HG03457 (cell line): ENCODE data around the gene MEIS3.

Experiments
- ATAC-seq: cut with Tn5 transposase; IDR thresholded peaks from one replicate; pipeline ENCODE4 v1.9.1; 2021; ENCODE audit warnings: moderate number of reproducible peaks; ENCODE audit not compliant: unreplicated experiment

The MEIS3 gene

DNA sequence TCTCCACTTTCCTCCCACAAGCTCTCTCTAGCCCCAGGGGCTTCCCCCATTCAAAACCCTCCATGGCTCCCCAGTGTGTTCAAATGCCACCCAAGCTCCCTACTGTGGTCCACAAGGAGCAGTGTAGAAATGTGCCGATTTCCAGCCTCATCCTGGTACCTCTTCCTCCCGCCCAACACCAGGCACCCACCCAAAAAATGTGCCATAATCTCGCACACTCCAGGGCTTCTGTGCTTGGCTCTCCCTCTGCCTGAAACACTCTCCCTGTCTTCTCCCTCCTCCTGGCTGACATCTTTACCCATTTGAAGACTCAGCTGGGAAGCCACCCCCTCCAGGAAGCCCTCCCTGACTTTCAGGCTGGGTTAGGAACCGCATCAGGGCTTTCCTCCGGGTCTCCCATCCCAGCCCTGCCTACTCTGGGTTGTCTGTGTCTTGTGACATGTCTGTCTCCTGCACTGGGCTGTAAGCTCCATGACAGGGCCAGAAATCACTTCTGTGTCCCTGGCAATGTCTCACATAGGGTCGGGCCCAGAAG is 16.6 kb upstream of the MEIS3 start:
- ATAC-seq: no peak

DNA sequence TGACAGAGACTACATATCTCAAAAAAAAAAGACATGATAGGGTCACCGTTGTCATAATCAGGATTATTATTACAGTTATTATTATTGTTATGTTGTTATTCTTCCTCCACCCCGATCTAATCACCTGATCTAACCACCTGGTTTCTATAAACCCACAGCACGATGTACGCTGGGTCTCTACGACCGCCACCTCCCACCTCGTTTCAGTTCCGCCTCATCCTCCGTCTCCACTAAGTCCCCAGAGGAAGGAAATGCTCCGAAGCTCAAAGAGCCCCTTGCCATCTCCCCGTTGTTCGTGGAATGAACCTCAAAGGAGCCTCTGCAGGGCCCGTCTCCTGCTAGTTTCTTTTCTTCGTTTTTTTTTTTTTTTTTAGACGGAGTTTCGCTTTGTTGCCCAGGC is 15.9 kb upstream of the MEIS3 start:
- no peak for ATAC-seq

DNA sequence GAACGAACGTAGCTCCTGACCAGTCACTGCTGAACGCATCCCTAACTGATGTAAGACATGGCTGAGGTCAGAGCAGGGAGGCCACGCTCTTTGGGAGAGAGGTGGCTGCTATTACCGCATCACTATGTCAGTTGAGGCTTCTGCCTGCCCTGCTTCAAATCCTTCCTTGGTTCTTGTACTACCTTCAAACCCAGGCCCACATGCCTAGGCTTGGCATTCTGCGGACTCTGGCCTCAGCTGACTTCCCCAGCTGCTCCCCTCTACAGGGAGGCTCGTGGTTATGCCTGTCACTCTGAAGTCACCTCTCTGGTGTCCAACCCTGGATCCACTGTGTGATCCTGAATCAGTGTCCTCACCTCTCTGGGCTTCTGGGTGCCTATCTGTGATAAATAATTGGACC is 14.8 kb upstream of the MEIS3 start:
- ATAC-seq: no peak

DNA sequence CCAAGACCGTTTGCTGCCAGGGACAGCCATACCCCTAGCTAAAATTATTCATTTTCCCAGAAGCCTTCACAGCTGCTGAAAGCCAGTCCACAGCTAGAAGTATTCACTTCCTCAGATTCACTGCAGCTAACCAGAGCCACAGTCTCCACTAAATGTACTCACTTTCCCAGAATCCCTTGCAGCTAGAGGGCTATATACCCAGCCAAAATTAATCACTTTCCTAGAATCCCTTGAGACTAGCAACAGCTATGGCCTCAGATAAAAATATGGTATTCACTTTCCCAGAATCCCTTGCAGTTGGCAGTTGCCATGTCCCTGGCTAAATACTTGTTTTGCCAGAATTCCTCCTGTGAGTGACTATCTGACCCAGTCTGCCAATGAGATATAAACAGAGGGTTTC is 13.8 kb upstream of the MEIS3 start:
- no peak for ATAC-seq

- no peak for ATAC-seq
These were observed 13.2 kb upstream of the MEIS3 start for GRCh38 chr19:47432499-47432898.

- ATAC-seq: no peak
These were observed 12.8 kb upstream of the MEIS3 start for GRCh38 chr19:47432091-47432490.

GRCh38 chr19:47430041-47430802 is 10.9 kb upstream of the MEIS3 start:
- ATAC-seq: no peak

DNA sequence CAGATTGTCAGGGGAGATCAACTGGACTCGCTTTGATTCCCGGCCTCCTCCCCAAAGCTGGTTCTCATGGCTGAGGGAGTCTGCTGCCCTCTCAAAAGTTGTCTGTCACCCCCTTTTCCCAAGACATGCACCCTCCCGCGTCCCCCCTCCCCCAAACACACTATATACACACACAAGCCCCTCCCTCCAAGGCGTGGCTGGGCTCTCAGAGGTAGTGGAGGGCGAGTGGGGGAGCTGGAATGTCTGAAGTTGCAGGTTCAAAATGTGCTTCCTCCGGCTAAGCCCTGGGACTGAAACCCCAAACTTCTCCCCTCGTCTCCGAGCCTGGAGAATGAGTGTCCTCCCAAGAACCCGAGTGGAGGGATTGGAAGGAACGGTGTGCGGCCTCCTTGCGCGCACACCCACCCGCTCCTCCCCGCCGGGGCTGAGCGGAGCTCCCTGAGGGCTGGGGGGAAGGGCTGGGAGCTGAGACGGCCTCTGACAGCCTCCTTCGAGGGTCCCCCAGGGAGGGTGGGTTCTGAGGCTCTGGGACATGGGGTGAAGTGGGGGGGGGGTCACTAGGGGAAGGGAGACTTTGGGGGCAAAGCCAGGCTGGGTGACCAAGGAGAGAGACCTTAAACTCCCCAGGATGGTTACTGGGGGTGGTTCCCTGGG is 9.9 kb upstream of the MEIS3 start:
- no peak for ATAC-seq

GRCh38 chr19:47428177-47428894 is 9.0 kb upstream of the MEIS3 start:
- ATAC-seq: no peak

GRCh38 chr19:47427241-47428176 is 8.2 kb upstream of the MEIS3 start:
- ATAC-seq: no peak

DNA sequence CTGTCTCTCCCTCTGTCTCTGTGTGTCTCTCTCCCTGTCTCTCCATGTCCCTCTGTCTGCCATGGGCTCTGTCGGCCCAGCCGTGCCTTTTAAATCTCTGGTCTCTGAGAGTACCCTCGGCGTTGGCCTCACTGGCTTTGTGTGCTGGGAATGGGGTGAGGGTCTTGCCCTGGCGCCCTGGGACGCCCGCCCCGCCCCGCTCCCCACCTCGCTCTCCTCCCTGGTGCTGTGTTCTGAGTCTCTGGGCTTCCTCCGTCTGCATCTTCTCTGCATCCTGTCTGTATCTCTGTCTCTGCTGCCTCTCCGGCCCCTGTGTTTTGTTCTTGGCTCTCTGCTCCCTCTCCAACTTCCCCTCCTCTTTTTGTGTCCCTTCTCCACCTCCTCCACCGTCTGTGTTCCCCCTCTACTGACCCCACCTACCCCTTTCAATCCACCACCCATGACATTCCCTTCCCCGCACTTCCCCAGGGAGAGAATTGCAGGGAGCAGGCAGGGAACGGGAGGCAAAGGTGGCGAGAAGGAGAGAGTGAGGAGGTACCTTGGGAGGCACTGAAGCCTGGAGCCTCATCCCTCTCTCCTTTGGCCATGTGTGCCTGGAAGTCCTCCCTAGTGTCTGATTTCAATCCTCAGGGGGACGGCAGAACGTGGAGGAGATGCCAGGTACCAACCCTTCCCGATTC is 4.0 kb upstream of the MEIS3 start:
- no peak for ATAC-seq

DNA sequence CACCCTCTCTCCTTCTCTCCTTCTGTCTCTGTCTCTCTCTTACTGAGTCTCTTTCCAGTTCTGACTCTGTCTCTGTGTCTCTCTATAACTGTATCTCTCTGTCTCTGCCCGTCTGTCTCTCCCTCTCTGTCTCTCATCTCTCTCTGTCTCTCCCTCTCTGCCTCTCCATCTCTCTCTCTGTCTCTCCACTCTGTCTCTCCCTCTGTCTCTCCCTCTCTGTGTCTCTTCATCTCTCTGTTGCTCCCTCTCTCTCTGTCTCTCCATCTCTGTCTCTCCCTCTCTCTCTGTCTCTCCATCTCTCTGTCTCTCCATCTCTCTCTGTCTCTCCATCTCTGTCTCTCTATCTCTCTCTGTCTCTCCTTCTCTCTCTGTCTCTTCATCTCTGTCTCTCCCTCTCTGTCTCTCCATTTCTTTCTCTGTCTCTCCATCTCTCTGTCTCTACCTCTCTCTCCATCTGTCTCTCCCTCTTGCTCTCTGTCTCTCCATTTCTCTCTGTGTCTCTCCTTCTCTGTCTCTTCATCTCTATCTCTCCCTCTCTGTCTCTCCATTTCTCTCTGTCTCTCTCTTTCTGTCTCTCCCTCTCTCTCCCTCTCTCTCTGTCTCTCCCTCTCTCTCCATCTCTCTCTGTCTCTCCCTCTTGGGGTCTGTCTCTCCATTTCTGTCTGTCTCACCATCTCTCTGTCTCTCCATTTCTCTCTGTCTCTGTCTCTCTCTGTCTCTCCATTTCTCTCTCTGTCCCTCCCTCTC is 3.3 kb upstream of the MEIS3 start:
- ATAC-seq: no peak

GRCh38 chr19:47421844-47422395 is 2.6 kb upstream of the MEIS3 start:
- ATAC-seq: no peak

GRCh38 chr19:47421244-47421786 is 2.0 kb upstream of the MEIS3 start:
- ATAC-seq: no peak

- ATAC-seq: no peak
These were observed 462 bp upstream of the MEIS3 start for GRCh38 chr19:47419789-47420188.

DNA sequence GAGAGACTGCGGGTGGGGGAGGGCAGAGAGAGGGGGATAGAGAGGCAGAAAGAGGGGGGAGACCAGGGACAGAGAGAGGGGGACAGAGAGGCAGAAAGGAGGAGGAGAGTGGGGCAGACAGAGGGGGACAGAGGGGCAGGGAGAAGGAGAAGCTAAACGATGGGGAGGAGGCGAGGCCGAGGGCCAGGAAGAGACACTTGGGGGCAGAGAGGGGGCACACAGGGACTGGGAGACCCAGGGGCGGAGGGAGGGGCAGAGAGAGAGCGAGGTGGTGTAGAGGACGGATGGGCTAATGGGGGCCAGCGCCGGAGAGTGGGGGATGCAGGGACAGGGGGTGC is 666 bp downstream of the MEIS3 start:
- ATAC-seq: no peak

- ATAC-seq: no peak
These were observed 1.3 kb downstream of the MEIS3 start for GRCh38 chr19:47417746-47418691.
